Lower lobe of right lung (tissue), 2 donors: ENCODE measurements around the gene CSNK2A1. TPM values are rescaled to one million over a fixed set of nuclear protein-coding genes. Genes with fewer than 3 reads are reported as not detected.

ENCODE experiments used
- ATAC-seq, 2 donors: fragments of 200-7000 bp; cut with Tn5 transposase; one replicate each; pipeline ENCODE4 v1.9.1; 2020 to 2022; ENCODE audit warnings: mild to moderate bottlenecking in 2 of 2, moderate library complexity in 2 of 2
- DNase-seq: peaks from one replicate; pipeline ENCODE4 v3.0.0-alpha.2; 2020
- H3K27ac ChIP-seq: fragments of 200-600 bp; one replicate; pipeline ENCODE4 v1.8.0; 2022
- H3K27me3 ChIP-seq: fragments of 200-600 bp; one replicate; pipeline ENCODE4 v1.8.0; 2022; ENCODE audit warnings: low read depth
- H3K36me3 ChIP-seq: fragments of 200-600 bp; one replicate; pipeline ENCODE4 v1.8.0; 2022; ENCODE audit warnings: mild to moderate bottlenecking
- H3K4me1 ChIP-seq: fragments of 200-600 bp; one replicate; pipeline ENCODE4 v1.8.0; 2022
- H3K4me3 ChIP-seq: fragments of 200-600 bp; one replicate; pipeline ENCODE4 v1.8.0; 2022; ENCODE audit warnings: mild to moderate bottlenecking
- H3K9me3 ChIP-seq: fragments of 200-600 bp; one replicate; pipeline ENCODE4 v1.8.0; 2022
- intact Hi-C: fragments of 100-400 bp; cut with DNase I; formaldehyde crosslinking; loops from one replicate; pipeline ENCODE4 v1.11.0; 2022
- total RNA-seq: library from RNA; stranded (reverse); fragmentation: NEBNext Ultra II Directional; extraction: Animal tissue kit (Norgen Biotek cat#: 25700); gene quantifications from one replicate; pipeline ENCODE4 v1.2.1, GENCODE V29; 2021
- TF ChIP-seq, protein P1 (sequence below): fragments of 200-600 bp; IDR thresholded peaks from one replicate; pipeline ENCODE4 v1.8.0; 2022; ENCODE audit warnings: antibody characterized with exemption, mild to moderate bottlenecking
- donor health status: DM: no; HTN: yes; CAD: no; lungs with severe emphysema.

The CSNK2A1 gene
- total RNA-seq, 1 donor from 2014 or later, result 86.3 TPM

- Histone ChIP-seq H3K9me3 (no peaks in the 10 kb centered on the region), H3K4me3 (peak overlapping the region; percentile 1), H3K4me1 (peaks cover 32% of the 10 kb centered on the region), H3K27ac (no peak overlapping the region), H3K36me3 (no peaks in the 10 kb centered on the region), H3K27me3 (peaks cover 33% of the 10 kb centered on the region)
- ATAC-seq, result peak; percentile 69 to 76
- intact Hi-C loops, result no loop called here
- TF ChIP-seq, protein P1, sequence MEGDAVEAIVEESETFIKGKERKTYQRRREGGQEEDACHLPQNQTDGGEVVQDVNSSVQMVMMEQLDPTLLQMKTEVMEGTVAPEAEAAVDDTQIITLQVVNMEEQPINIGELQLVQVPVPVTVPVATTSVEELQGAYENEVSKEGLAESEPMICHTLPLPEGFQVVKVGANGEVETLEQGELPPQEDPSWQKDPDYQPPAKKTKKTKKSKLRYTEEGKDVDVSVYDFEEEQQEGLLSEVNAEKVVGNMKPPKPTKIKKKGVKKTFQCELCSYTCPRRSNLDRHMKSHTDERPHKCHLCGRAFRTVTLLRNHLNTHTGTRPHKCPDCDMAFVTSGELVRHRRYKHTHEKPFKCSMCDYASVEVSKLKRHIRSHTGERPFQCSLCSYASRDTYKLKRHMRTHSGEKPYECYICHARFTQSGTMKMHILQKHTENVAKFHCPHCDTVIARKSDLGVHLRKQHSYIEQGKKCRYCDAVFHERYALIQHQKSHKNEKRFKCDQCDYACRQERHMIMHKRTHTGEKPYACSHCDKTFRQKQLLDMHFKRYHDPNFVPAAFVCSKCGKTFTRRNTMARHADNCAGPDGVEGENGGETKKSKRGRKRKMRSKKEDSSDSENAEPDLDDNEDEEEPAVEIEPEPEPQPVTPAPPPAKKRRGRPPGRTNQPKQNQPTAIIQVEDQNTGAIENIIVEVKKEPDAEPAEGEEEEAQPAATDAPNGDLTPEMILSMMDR, result no peak
- DNase-seq, result peak; percentile 54
Measured at GRCh38 chr20:571754-572441, 28.3 kb upstream of the CSNK2A1 start.

DNA sequence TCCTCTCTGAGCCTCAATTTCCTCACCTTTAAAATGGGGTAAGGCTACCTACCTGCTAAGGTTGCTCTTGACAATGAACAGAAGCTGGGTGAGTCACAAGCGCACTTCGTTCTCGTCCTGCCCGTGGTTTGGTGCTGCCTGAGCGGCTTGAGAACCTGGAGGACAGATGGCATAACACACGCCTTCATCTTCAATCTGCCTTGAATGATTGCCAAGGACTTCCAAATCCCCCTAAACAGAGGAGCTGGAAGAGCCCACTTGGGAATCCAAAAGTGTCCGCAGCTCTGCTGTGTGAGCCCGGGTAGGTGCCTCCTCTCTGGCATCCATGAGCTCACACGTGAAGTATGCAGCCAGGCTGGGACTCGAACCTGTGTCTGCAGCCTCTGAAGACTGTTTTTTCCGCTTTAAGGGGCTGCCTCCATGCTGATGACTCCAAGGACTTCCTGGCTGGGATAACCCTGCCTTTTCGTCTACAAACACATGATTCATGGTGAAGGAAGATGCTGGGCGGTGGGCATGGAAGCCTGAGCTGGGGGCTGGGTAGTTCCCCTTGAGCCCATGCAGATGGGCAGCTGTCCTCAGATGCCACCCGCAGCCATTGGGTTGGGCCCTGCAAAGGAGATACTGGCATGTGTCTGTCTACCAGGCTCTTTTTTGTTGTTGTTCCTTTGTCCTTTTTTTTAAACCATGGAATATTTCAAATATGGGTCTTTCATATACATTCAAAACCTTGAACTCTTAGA lies 25.3 kb upstream of the CSNK2A1 start:
- Histone ChIP-seq H3K4me3 (no peak overlapping the region), H3K4me1 (peaks cover 26% of the 10 kb centered on the region), H3K36me3 (no peaks in the 10 kb centered on the region), H3K27ac (no peak overlapping the region), H3K9me3 (no peaks in the 10 kb centered on the region), H3K27me3 (peaks cover 29% of the 10 kb centered on the region)
- ATAC-seq (no peak), DNase-seq (no peak)
- intact Hi-C loops, result loop anchor here (10.0 kb wide), 1 partner anchor 166 kb away; no protein-coding TSS in a partner anchor
- TF ChIP-seq, protein P1, result no peak

- H3K4me1 ChIP-seq, result peaks cover 26% of the 10 kb centered on the region
- no peak overlapping the region for H3K4me3 ChIP-seq
- no peaks in the 10 kb centered on the region for H3K36me3 ChIP-seq
- TF ChIP-seq, protein P1, result no peak
- no peaks in the 10 kb centered on the region for H3K9me3 ChIP-seq
- DNase-seq, result no peak
- peaks cover 29% of the 10 kb centered on the region for H3K27me3 ChIP-seq
- H3K27ac ChIP-seq, result no peak overlapping the region
- no peak for ATAC-seq
- intact Hi-C loops, result loop anchor here (10.0 kb wide), 1 partner anchor 167 kb away; no protein-coding TSS in a partner anchor
Measured at GRCh38 chr20:568097-568652, 24.6 kb upstream of the CSNK2A1 start.

GRCh38 chr20:564192-564591 lies 20.6 kb upstream of the CSNK2A1 start:
- no peaks in the 10 kb centered on the region for H3K36me3 ChIP-seq
- H3K4me3 ChIP-seq, result no peak overlapping the region
- no peaks in the 10 kb centered on the region for H3K9me3 ChIP-seq
- DNase-seq (no peak), ATAC-seq (no peak)
- TF ChIP-seq, protein P1, result no peak
- intact Hi-C loops, result loop anchor here (10.0 kb wide), 1 partner anchor 171 kb away; no protein-coding TSS in a partner anchor
- H3K27ac ChIP-seq, result no peak overlapping the region
- H3K4me1 ChIP-seq, result peaks cover 8% of the 10 kb centered on the region
- peaks cover 19% of the 10 kb centered on the region for H3K27me3 ChIP-seq

- TF ChIP-seq, protein P1, result no peak
- no peaks in the 10 kb centered on the region for H3K36me3 ChIP-seq
Measured at GRCh38 chr20:563187-563586, 19.6 kb upstream of the CSNK2A1 start.

More at GRCh38 chr20:563187-563586, 19.6 kb upstream of the CSNK2A1 start:
- Histone ChIP-seq H3K4me3 (no peak overlapping the region), H3K27ac (no peak overlapping the region), H3K9me3 (no peaks in the 10 kb centered on the region), H3K4me1 (peaks cover 2% of the 10 kb centered on the region), H3K27me3 (peaks cover 11% of the 10 kb centered on the region)
- intact Hi-C loops, result loop anchor here (10.0 kb wide), 1 partner anchor 172 kb away; no protein-coding TSS in a partner anchor
- no peak for DNase-seq
- ATAC-seq, result no peak
